ENCODE measurements around the gene TLCD3B.
"Not testable (repeated sequence)": the region's sequence is repeated elsewhere in the genome, so short reads cannot be mapped to it uniquely, and the experiment has no call there.

TLCD3B gene

GRCh38 chr16:30051518-30051917 lies 20.4 kb upstream of the TLCD3B start:
- H3K4me3 ChIP-seq (replicated peaks; ENCODE audit: low read depth, low read length) = no peak overlapping the region
- TF ChIP-seq CTCF (IDR thresholded peaks at IDR 0.05; ENCODE audit: low read depth, low read length, missing control alignments) = no peak
- no peak for DNase-seq (ENCODE audit: extremely low read depth, low read depth)

GRCh38 chr16:30049871-30050270 lies 18.8 kb upstream of the TLCD3B start:
- no peak overlapping the region for H3K4me3 ChIP-seq (replicated peaks; ENCODE audit: low read depth, low read length)
- no peak for TF ChIP-seq CTCF (IDR thresholded peaks at IDR 0.05; ENCODE audit: low read depth, low read length, missing control alignments)
- no peak for DNase-seq (ENCODE audit: extremely low read depth, low read depth)

- H3K4me3 ChIP-seq (replicated peaks; ENCODE audit: low read depth, low read length) = no peak overlapping the region
- no peak for TF ChIP-seq CTCF (IDR thresholded peaks at IDR 0.05; ENCODE audit: low read depth, low read length, missing control alignments)
- no peak for DNase-seq (ENCODE audit: extremely low read depth, low read depth)
Measured at GRCh38 chr16:30046588-30046987, 15.5 kb upstream of the TLCD3B start.

GRCh38 chr16:30046178-30046577 lies 15.1 kb upstream of the TLCD3B start:
- H3K4me3 ChIP-seq (replicated peaks; ENCODE audit: low read depth, low read length) = no peak overlapping the region
- DNase-seq (ENCODE audit: extremely low read depth, low read depth) = no peak
- TF ChIP-seq CTCF (IDR thresholded peaks at IDR 0.05; ENCODE audit: low read depth, low read length, missing control alignments) = no peak

- peak; percentile 34 for TF ChIP-seq CTCF (IDR thresholded peaks at IDR 0.05; ENCODE audit: low read depth, low read length, missing control alignments)
- H3K4me3 ChIP-seq (replicated peaks; ENCODE audit: low read depth, low read length) = no peak overlapping the region
- DNase-seq (ENCODE audit: extremely low read depth, low read depth) = no peak
Measured at GRCh38 chr16:30041841-30042240, 10.8 kb upstream of the TLCD3B start.

- H3K4me3 ChIP-seq (replicated peaks; ENCODE audit: low read depth, low read length); DNase-seq (ENCODE audit: extremely low read depth, low read depth): not testable (repeated sequence)
Measured at GRCh38 chr16:30040690-30041089, 9.6 kb upstream of the TLCD3B start.

- TF ChIP-seq CTCF (IDR thresholded peaks at IDR 0.05; ENCODE audit: low read depth, low read length, missing control alignments) = no peak
- no peak overlapping the region for H3K4me3 ChIP-seq (replicated peaks; ENCODE audit: low read depth, low read length)
- no peak for DNase-seq (ENCODE audit: extremely low read depth, low read depth)
Measured at GRCh38 chr16:30040221-30040620, 9.2 kb upstream of the TLCD3B start.

All from HFF-Myc (cell line).